A549 (cell line): ENCODE measurements around the gene ARAP2. TPM values are rescaled to one million over a fixed set of nuclear protein-coding genes. Genes with fewer than 3 reads are reported as not detected.
"Not testable (repeated sequence)": the region's sequence is repeated elsewhere in the genome, so short reads cannot be mapped to it uniquely, and the experiment has no call there.

Experiments used
- ATAC-seq, 2 experiments: fragments of 200-7000 bp in 1 of 2; fragments of >200 bp in 1 of 2; cut with Nextera tagmentation in 1 of 2; cut with Tn5 transposase in 1 of 2; 3 replicates each; pipeline versions ENCODE4 v1.8.0 to v1.9.1; 2018 to 2020; ENCODE audit warnings: mild to moderate bottlenecking in 1 of 2, moderate library complexity in 1 of 2
- CTCF ChIA-PET: fragments of 300-600 bp; sonication (Branson Sonifier 250); formaldehyde crosslinking; extraction: SDS; loops from one replicate; lab custom pipeline; 2021; ENCODE audit warnings: antibody characterized with exemption, inconsistent platforms; lab: Yijun Ruan, JAX
- POLR2A ChIA-PET: fragments of 350-600 bp; formaldehyde crosslinking; extraction: SDS; loops from one replicate; lab custom pipeline; 2021; ENCODE audit warnings: antibody characterized with exemption, inconsistent platforms; lab: Yijun Ruan, JAX
- DNase-seq, 2 experiments: peaks; one replicate each; pipeline versions ENCODE4 v3.0.0 to v3.0.0-alpha.2; 2011 to 2016; ENCODE audit warnings: low read depth in 1 of 2, low spot score in 1 of 2
- FAIRE-seq: peaks from 2 replicates; lab custom pipeline; 2011; peaks lifted over from hg19 to GRCh38; lab: Jason Lieb, UNC
- H3K27ac ChIP-seq, 2 experiments: fragments of >200 bp; sonication (Bioruptor Twin); formaldehyde crosslinking; 3 replicates each; pipeline ENCODE4 v1.5.1; 2016 to 2017
- H3K4me1 ChIP-seq: fragments of >200 bp; sonication (Bioruptor Twin); formaldehyde crosslinking; 3 replicates; pipeline ENCODE4 v1.6.1; 2016
- H3K4me2 ChIP-seq: fragments of >200 bp; sonication (Bioruptor Twin); formaldehyde crosslinking; 3 replicates; pipeline ENCODE4 v1.6.1; 2016
- H3K4me3 ChIP-seq: fragments of >200 bp; sonication (Bioruptor Twin); formaldehyde crosslinking; 3 replicates; pipeline ENCODE4 v1.5.1; 2016
- H3K9me3 ChIP-seq: fragments of >200 bp; sonication (Bioruptor Twin); formaldehyde crosslinking; 3 replicates; pipeline ENCODE4 v1.6.1; 2016
- BHLHE40 ChIP-seq: IDR thresholded peaks from 2 replicates; pipeline ENCODE4 v1.6.1; 2012; ENCODE audit warnings: low read depth, low read length, inconsistent platforms
- CHD4 ChIP-seq: fragments of 200-600 bp; sonication (generic); IDR thresholded peaks from 2 replicates; pipeline ENCODE4 v1.6.1; 2016; ENCODE audit warnings: antibody characterized with exemption, mild to moderate bottlenecking, borderline replicate concordance
- E2F6 ChIP-seq: IDR thresholded peaks from 2 replicates; pipeline ENCODE4 v1.6.1; 2012; ENCODE audit warnings: low read depth, borderline replicate concordance
- ELK1 ChIP-seq: fragments of 150-350 bp; IDR thresholded peaks from 2 replicates; pipeline ENCODE4 v1.6.1; 2014; ENCODE audit warnings: low read depth, mild to moderate bottlenecking, low read length
- ESRRA ChIP-seq: fragments of 150-350 bp; IDR thresholded peaks from 2 replicates; pipeline ENCODE4 v1.6.1; 2014; ENCODE audit warnings: mild to moderate bottlenecking, low read length, borderline replicate concordance
- FOSB ChIP-seq: fragments of 250-450 bp; sonication (Bioruptor Pico); IDR thresholded peaks from 2 replicates; pipeline ENCODE4 v1.5.0; 2020; ENCODE audit warnings: mild to moderate bottlenecking, moderate library complexity
- HDAC2 ChIP-seq: fragments of 200-600 bp; sonication (generic); IDR thresholded peaks from 2 replicates; pipeline ENCODE4 v1.6.1; 2016
- HEYL ChIP-seq: fragments of 250-450 bp; sonication (Bioruptor Pico); IDR thresholded peaks from 2 replicates; pipeline ENCODE4 v1.8.0; 2021; ENCODE audit warnings: mild to moderate bottlenecking, moderate library complexity
- MAZ ChIP-seq: fragments of 150-350 bp; IDR thresholded peaks from 2 replicates; pipeline ENCODE4 v1.6.1; 2014; ENCODE audit warnings: antibody characterized with exemption, low read depth, low read length, borderline replicate concordance
- MYC ChIP-seq: IDR thresholded peaks from 2 replicates; pipeline ENCODE4 v1.6.1; 2012; ENCODE audit warnings: mild to moderate bottlenecking, inconsistent platforms, low read length, improper control_type of control experiment, borderline replicate concordance
- NFE2L2 ChIP-seq: fragments of 150-350 bp; conservative IDR thresholded peaks from 2 replicates; pipeline ENCODE4 v1.6.1; 2014; ENCODE audit warnings: low read length
- PHF8 ChIP-seq: fragments of 200-600 bp; sonication (generic); IDR thresholded peaks from 2 replicates; pipeline ENCODE4 v1.6.1; 2016; ENCODE audit warnings: low read depth, mild to moderate bottlenecking, antibody characterized with exemption, moderate library complexity, borderline replicate concordance
- POLR2AphosphoS2 ChIP-seq: conservative IDR thresholded peaks from 2 replicates; pipeline ENCODE4 v1.6.1; 2012; ENCODE audit warnings: low read length, improper control_type of control experiment, inconsistent platforms
- RAD21 ChIP-seq, 2 experiments: fragments of >200 bp in 1 of 2; sonication (Bioruptor Twin) in 1 of 2; formaldehyde crosslinking in 1 of 2; IDR thresholded peaks in 1 of 2; conservative IDR thresholded peaks in 1 of 2; 2 replicates in 1 of 2; 3 replicates in 1 of 2; pipeline ENCODE4 v1.6.1; 2012 to 2018; ENCODE audit warnings: inconsistent platforms in 1 of 2
- REST ChIP-seq: fragments of 200-600 bp; sonication (generic); IDR thresholded peaks from 2 replicates; pipeline ENCODE4 v1.6.1; 2016; ENCODE audit warnings: antibody characterized with exemption, mild to moderate bottlenecking, moderate library complexity
- USF2 ChIP-seq: fragments of 450-650 bp; IDR thresholded peaks from 2 replicates; pipeline ENCODE4 v1.6.1; 2014; ENCODE audit warnings: antibody characterized with exemption
- ZC3H11A ChIP-seq: fragments of 450-650 bp; IDR thresholded peaks from 2 replicates; pipeline ENCODE4 v1.6.1; 2014; ENCODE audit warnings: antibody characterized with exemption, mild to moderate bottlenecking
- ZNF302 ChIP-seq: fragments of 250-450 bp; sonication (Bioruptor Pico); IDR thresholded peaks from 2 replicates; pipeline ENCODE4 v1.9.0; 2021; ENCODE audit warnings: inconsistent platforms, mild to moderate bottlenecking, moderate library complexity
- WGBS: methylation state at CpG from one replicate; pipeline ENCODE4 v1.1.6; 2017; ENCODE audit errors: missing lambda C conversion rate; 5-methylcytosine and 5-hydroxymethylcytosine counted together
- polyA plus RNA-seq, 4 experiments: library from polyadenylated mRNA; depleted of rRNA in 3 of 4; stranded (reverse); fragments of >200 nt; fragmentation: RNase III in 1 of 4; extraction: RNeasy Plus Mini Kit Qiagen cat#74134 plus additional on column Dnase treatment in 1 of 4; gene quantifications; 2 replicates in 3 of 4; 3 replicates in 1 of 4; pipeline ENCODE4 v1.2.3, GENCODE V29; 2011 to 2017

The ARAP2 gene
- polyA plus RNA-seq, 2 of the 4 experiments (the other 2 are of a cell fraction), result 0.34 to 0.75 TPM

GRCh38 chr4:36182315-36182714 lies 62.0 kb downstream of the ARAP2 start:
- TF ChIP-seq ZC3H11A, result peak; percentile 44
- ATAC-seq, POLR2A ChIA-PET, H3K4me1 ChIP-seq, H3K4me3 ChIP-seq, H3K9me3 ChIP-seq, FAIRE-seq, H3K4me2 ChIP-seq, H3K27ac ChIP-seq, CTCF ChIA-PET, DNase-seq: not testable (repeated sequence)
- WGBS, result 66% methylated on average over 9 of the region's 9 CpGs

- H3K4me1 ChIP-seq, result no peaks in the 10 kb centered on the region
- 81% methylated on average over 6 of the region's 6 CpGs for WGBS
- DNase-seq (no peak), ATAC-seq (no peak), FAIRE-seq (no peak)
- no peak overlapping the region for H3K4me3 ChIP-seq
- CTCF ChIA-PET, result no interaction called here
- POLR2A ChIA-PET, result no interaction called here
- H3K4me2 ChIP-seq, result no peak overlapping the region
- H3K27ac ChIP-seq, result no peak overlapping the region
- no peaks in the 10 kb centered on the region for H3K9me3 ChIP-seq
- TF ChIP-seq ESRRA, result no peak
- no peak for TF ChIP-seq ZNF302
- TF ChIP-seq PHF8, result no peak
- TF ChIP-seq POLR2AphosphoS2, result no peak
- no peak for TF ChIP-seq HDAC2
Measured at GRCh38 chr4:36180206-36180605, 64.1 kb downstream of the ARAP2 start.

- DNase-seq, result no peak
- ChIA-PET CTCF (no interaction called here), POLR2A (no interaction called here)
- 12% methylated on average over 3 of the region's 3 CpGs for WGBS
- TF ChIP-seq MAZ, result no peak
- no peak for TF ChIP-seq FOSB
- no peak for TF ChIP-seq USF2
- TF ChIP-seq NFE2L2, result no peak
- no peak for TF ChIP-seq E2F6
- no peak for TF ChIP-seq ELK1
- no peak for TF ChIP-seq HEYL (CRISPR knock-in tag)
- TF ChIP-seq MYC, result no peak
- no peak for TF ChIP-seq BHLHE40
- TF ChIP-seq REST, result no peak
- no peak for TF ChIP-seq RAD21 (conservative IDR thresholded peaks at IDR 0.05 in 1 of 2, IDR thresholded peaks at IDR 0.05 in 1 of 2)
- TF ChIP-seq CHD4, result no peak
- H3K4me2 ChIP-seq, result no peak overlapping the region
- no peaks in the 10 kb centered on the region for H3K9me3 ChIP-seq
- no peak for ATAC-seq
- FAIRE-seq, result no peak
- H3K4me1 ChIP-seq, result no peaks in the 10 kb centered on the region
- H3K27ac ChIP-seq, result no peak overlapping the region
- H3K4me3 ChIP-seq, result no peak overlapping the region
Measured at GRCh38 chr4:36178484-36178883, 65.8 kb downstream of the ARAP2 start.
